DMS153 treated with DMSO at 0.1 percent for 48 hours (cell line): ENCODE data around the gene MRFAP1L1.

Experiments
- DNase-seq: peaks from one replicate; lab custom pipeline; 2025; ENCODE audit not compliant: unreplicated experiment; lab: John Stamatoyannopoulos, UW

MRFAP1L1 gene

GRCh38 chr4:6663596-6664393 lies 45.9 kb downstream of the MRFAP1L1 start:
- no peak for DNase-seq

GRCh38 chr4:6662591-6662990 lies 47.1 kb downstream of the MRFAP1L1 start:
- no peak for DNase-seq

GRCh38 chr4:6660430-6660829 lies 49.2 kb downstream of the MRFAP1L1 start:
- DNase-seq, result no peak

GRCh38 chr4:6659897-6660296 lies 49.8 kb downstream of the MRFAP1L1 start:
- no peak for DNase-seq

- no peak for DNase-seq
Measured at GRCh38 chr4:6658597-6659075, 51.0 kb downstream of the MRFAP1L1 start.

GRCh38 chr4:6658209-6658595 lies 51.5 kb downstream of the MRFAP1L1 start:
- no peak for DNase-seq
